ENCODE results near the gene SMPD2. TPM values are rescaled to one million over a fixed set of nuclear protein-coding genes. Genes with fewer than 3 reads are reported as not detected.
A peak's percentile ranks its signal among the peaks of the same experiment; 100 is the strongest.

The SMPD2 gene
- total and polyA plus RNA-seq, 9 of the 15 experiments (the other 6 are each of a cell fraction or from before 2014, with no cell fraction given): 0.13 to 21.8 (median 18.3) TPM

- TF ChIP-seq, protein P1, sequence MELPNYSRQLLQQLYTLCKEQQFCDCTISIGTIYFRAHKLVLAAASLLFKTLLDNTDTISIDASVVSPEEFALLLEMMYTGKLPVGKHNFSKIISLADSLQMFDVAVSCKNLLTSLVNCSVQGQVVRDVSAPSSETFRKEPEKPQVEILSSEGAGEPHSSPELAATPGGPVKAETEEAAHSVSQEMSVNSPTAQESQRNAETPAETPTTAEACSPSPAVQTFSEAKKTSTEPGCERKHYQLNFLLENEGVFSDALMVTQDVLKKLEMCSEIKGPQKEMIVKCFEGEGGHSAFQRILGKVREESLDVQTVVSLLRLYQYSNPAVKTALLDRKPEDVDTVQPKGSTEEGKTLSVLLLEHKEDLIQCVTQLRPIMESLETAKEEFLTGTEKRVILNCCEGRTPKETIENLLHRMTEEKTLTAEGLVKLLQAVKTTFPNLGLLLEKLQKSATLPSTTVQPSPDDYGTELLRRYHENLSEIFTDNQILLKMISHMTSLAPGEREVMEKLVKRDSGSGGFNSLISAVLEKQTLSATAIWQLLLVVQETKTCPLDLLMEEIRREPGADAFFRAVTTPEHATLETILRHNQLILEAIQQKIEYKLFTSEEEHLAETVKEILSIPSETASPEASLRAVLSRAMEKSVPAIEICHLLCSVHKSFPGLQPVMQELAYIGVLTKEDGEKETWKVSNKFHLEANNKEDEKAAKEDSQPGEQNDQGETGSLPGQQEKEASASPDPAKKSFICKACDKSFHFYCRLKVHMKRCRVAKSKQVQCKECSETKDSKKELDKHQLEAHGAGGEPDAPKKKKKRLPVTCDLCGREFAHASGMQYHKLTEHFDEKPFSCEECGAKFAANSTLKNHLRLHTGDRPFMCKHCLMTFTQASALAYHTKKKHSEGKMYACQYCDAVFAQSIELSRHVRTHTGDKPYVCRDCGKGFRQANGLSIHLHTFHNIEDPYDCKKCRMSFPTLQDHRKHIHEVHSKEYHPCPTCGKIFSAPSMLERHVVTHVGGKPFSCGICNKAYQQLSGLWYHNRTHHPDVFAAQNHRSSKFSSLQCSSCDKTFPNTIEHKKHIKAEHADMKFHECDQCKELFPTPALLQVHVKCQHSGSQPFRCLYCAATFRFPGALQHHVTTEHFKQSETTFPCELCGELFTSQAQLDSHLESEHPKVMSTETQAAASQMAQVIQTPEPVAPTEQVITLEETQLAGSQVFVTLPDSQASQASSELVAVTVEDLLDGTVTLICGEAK (IDR thresholded peaks at IDR 0.05): peak; percentile 46; the same call in 1 of the 2 replicates
- TF ChIP-seq, protein P1 (CRISPR knock-in tag; IDR thresholded peaks at IDR 0.05): no peak
- TF ChIP-seq RAD21 (CRISPR knock-in tag; conservative IDR thresholded peaks at IDR 0.05 in 1 of 2, IDR thresholded peaks at IDR 0.05 in 1 of 2) (no peak), ARHGAP35 (IDR thresholded peaks at IDR 0.05; ENCODE audit: partially characterized antibody) (no peak)
- TF ChIP-seq, protein P2, sequence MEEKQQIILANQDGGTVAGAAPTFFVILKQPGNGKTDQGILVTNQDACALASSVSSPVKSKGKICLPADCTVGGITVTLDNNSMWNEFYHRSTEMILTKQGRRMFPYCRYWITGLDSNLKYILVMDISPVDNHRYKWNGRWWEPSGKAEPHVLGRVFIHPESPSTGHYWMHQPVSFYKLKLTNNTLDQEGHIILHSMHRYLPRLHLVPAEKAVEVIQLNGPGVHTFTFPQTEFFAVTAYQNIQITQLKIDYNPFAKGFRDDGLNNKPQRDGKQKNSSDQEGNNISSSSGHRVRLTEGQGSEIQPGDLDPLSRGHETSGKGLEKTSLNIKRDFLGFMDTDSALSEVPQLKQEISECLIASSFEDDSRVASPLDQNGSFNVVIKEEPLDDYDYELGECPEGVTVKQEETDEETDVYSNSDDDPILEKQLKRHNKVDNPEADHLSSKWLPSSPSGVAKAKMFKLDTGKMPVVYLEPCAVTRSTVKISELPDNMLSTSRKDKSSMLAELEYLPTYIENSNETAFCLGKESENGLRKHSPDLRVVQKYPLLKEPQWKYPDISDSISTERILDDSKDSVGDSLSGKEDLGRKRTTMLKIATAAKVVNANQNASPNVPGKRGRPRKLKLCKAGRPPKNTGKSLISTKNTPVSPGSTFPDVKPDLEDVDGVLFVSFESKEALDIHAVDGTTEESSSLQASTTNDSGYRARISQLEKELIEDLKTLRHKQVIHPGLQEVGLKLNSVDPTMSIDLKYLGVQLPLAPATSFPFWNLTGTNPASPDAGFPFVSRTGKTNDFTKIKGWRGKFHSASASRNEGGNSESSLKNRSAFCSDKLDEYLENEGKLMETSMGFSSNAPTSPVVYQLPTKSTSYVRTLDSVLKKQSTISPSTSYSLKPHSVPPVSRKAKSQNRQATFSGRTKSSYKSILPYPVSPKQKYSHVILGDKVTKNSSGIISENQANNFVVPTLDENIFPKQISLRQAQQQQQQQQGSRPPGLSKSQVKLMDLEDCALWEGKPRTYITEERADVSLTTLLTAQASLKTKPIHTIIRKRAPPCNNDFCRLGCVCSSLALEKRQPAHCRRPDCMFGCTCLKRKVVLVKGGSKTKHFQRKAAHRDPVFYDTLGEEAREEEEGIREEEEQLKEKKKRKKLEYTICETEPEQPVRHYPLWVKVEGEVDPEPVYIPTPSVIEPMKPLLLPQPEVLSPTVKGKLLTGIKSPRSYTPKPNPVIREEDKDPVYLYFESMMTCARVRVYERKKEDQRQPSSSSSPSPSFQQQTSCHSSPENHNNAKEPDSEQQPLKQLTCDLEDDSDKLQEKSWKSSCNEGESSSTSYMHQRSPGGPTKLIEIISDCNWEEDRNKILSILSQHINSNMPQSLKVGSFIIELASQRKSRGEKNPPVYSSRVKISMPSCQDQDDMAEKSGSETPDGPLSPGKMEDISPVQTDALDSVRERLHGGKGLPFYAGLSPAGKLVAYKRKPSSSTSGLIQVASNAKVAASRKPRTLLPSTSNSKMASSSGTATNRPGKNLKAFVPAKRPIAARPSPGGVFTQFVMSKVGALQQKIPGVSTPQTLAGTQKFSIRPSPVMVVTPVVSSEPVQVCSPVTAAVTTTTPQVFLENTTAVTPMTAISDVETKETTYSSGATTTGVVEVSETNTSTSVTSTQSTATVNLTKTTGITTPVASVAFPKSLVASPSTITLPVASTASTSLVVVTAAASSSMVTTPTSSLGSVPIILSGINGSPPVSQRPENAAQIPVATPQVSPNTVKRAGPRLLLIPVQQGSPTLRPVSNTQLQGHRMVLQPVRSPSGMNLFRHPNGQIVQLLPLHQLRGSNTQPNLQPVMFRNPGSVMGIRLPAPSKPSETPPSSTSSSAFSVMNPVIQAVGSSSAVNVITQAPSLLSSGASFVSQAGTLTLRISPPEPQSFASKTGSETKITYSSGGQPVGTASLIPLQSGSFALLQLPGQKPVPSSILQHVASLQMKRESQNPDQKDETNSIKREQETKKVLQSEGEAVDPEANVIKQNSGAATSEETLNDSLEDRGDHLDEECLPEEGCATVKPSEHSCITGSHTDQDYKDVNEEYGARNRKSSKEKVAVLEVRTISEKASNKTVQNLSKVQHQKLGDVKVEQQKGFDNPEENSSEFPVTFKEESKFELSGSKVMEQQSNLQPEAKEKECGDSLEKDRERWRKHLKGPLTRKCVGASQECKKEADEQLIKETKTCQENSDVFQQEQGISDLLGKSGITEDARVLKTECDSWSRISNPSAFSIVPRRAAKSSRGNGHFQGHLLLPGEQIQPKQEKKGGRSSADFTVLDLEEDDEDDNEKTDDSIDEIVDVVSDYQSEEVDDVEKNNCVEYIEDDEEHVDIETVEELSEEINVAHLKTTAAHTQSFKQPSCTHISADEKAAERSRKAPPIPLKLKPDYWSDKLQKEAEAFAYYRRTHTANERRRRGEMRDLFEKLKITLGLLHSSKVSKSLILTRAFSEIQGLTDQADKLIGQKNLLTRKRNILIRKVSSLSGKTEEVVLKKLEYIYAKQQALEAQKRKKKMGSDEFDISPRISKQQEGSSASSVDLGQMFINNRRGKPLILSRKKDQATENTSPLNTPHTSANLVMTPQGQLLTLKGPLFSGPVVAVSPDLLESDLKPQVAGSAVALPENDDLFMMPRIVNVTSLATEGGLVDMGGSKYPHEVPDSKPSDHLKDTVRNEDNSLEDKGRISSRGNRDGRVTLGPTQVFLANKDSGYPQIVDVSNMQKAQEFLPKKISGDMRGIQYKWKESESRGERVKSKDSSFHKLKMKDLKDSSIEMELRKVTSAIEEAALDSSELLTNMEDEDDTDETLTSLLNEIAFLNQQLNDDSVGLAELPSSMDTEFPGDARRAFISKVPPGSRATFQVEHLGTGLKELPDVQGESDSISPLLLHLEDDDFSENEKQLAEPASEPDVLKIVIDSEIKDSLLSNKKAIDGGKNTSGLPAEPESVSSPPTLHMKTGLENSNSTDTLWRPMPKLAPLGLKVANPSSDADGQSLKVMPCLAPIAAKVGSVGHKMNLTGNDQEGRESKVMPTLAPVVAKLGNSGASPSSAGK (IDR thresholded peaks at IDR 0.05): no peak
These were observed 5.5 kb downstream of the SMPD2 start (continued) for GRCh38 chr6:109446072-109446471.
